Ovary (tissue), 3 donors: Measurements from ENCODE around the gene THPO.

Source experiments
- CTCF ChIP-seq, 3 donors: fragments of 450-650 bp in 2 of 3; fragments of 200-600 bp in 1 of 3; IDR thresholded peaks; one replicate each; pipeline versions ENCODE4 v1.5.1 to v1.8.0; 2016 to 2022; ENCODE audit warnings: antibody characterized with exemption in 3 of 3, mild to moderate bottlenecking in 1 of 3
- POLR2A ChIP-seq: fragments of 450-650 bp; IDR thresholded peaks from one replicate; pipeline ENCODE4 v1.6.1; 2017; ENCODE audit warnings: antibody characterized with exemption, mild to moderate bottlenecking, moderate library complexity
- donor health status: DM: no; HTN: no; CAD: no.

GRCh38 chr3:184355261-184356040 lies 22.6 kb downstream of the THPO start:
- no peak for TF ChIP-seq CTCF (IDR thresholded peaks at IDR 0.05)
- no peak for TF ChIP-seq POLR2A
